H1 (cell line): ENCODE measurements around the gene USP12. TPM values are rescaled to one million over a fixed set of nuclear protein-coding genes. Genes with fewer than 3 reads are reported as not detected.

Experiments used
- CTCF ChIP-seq, 3 experiments: IDR thresholded peaks; 1 replicate in 2 of 3; 2 replicates in 1 of 3; pipeline versions ENCODE4 v1.5.1 to v1.6.1; 2011; ENCODE audit warnings: low read length in 3 of 3, mild to moderate bottlenecking in 3 of 3, inconsistent platforms in 2 of 3, low read depth in 1 of 3, moderate library complexity in 1 of 3; ENCODE audit not compliant: insufficient read depth in 1 of 3; ENCODE audit errors: control extremely low read depth in 1 of 3
- polyA plus RNA-seq, 7 experiments: library from polyadenylated mRNA; depleted of rRNA in 3 of 7; stranded (reverse) in 5 of 7; unstranded in 2 of 7; fragments of >200 nt in 5 of 7; fragments of 200-250 nt in 2 of 7; gene quantifications; 1 replicate in 5 of 7; 2 replicates in 1 of 7; 4 replicates in 1 of 7; pipeline versions ENCODE4 v1.2.1 to v1.2.3, GENCODE V29; 2011 to 2013; ENCODE audit warnings: missing spikeins in 2 of 7, mixed read lengths in 2 of 7
- total RNA-seq: library from RNA; stranded (reverse); fragmentation: NEBNext Ultra II Directional; extraction: Animal tissue kit (Norgen Biotek cat#: 25700); gene quantifications from 2 replicates; pipeline ENCODE4 v1.2.1, GENCODE V29; 2021

The USP12 gene
- total and polyA plus RNA-seq, 2 of the 8 experiments (the other 6 are each of a cell fraction or from before 2014, with no cell fraction given): 4.0 to 30.0 TPM

GRCh38 chr13:27126859-27127258 is 44.8 kb downstream of the USP12 start (continued):
- no peak for TF ChIP-seq CTCF (IDR thresholded peaks at IDR 0.05; ENCODE audit: control extremely low read depth in 1 of 3, insufficient read depth in 1 of 3, low read depth in 1 of 3, low read length in 3 of 3)
